H1 (cell line): ENCODE measurements around the gene SCARF1. TPM values are rescaled to one million over a fixed set of nuclear protein-coding genes. Genes with fewer than 3 reads are reported as not detected.

Source experiments
- CHD2 ChIP-seq: IDR thresholded peaks from 2 replicates; pipeline ENCODE4 v1.6.1; 2012; ENCODE audit warnings: low read length, improper control_type of control experiment
- CREB1 ChIP-seq: IDR thresholded peaks from 2 replicates; pipeline ENCODE4 v1.6.1; 2012; ENCODE audit warnings: inconsistent platforms
- FOSL1 ChIP-seq: IDR thresholded peaks from 2 replicates; pipeline ENCODE4 v1.6.1; 2011; ENCODE audit warnings: mild to moderate bottlenecking, low read depth, low read length, moderate library complexity; ENCODE audit not compliant: insufficient read depth
- GTF2F1 ChIP-seq: IDR thresholded peaks from 2 replicates; pipeline ENCODE4 v1.6.1; 2012; ENCODE audit warnings: low read depth, low read length, improper control_type of control experiment, borderline replicate concordance
- HDAC2 ChIP-seq, 2 experiments: fragments of 300-600 bp in 1 of 2; sonication (generic) in 1 of 2; IDR thresholded peaks; 2 replicates each; pipeline ENCODE4 v1.6.1; 2011 to 2012; ENCODE audit warnings: low read depth in 2 of 2, low read length in 2 of 2, mild to moderate bottlenecking in 2 of 2, moderate library complexity in 2 of 2, borderline replicate concordance in 1 of 2, inconsistent platforms in 1 of 2
- HDAC6 ChIP-seq: IDR thresholded peaks from one replicate; pipeline ENCODE4 v1.7.1; 2012; ENCODE audit warnings: low read depth, mild to moderate bottlenecking, inconsistent platforms, low read length, moderate library complexity
- JUN ChIP-seq: IDR thresholded peaks from 2 replicates; pipeline ENCODE4 v1.6.1; 2011; ENCODE audit warnings: low read depth, mild to moderate bottlenecking, improper control_type of control experiment, low read length
- MAFK ChIP-seq: IDR thresholded peaks from 2 replicates; pipeline ENCODE4 v1.6.1; 2012; ENCODE audit warnings: low read depth, mild to moderate bottlenecking, improper control_type of control experiment, low read length
- NANOG ChIP-seq: IDR thresholded peaks from 2 replicates; pipeline ENCODE4 v1.6.1; 2011; ENCODE audit warnings: low read length, low read depth, mild to moderate bottlenecking, inconsistent platforms; ENCODE audit not compliant: insufficient read depth, poor library complexity, severe bottlenecking
- POLR2AphosphoS5 ChIP-seq: IDR thresholded peaks from 2 replicates; pipeline ENCODE4 v1.6.1; 2011; ENCODE audit warnings: low read depth, low read length
- POU5F1 ChIP-seq: IDR thresholded peaks from 2 replicates; pipeline ENCODE4 v1.6.1; 2011; ENCODE audit warnings: low read depth, mild to moderate bottlenecking, low read length, moderate library complexity
- RAD21 ChIP-seq, 2 experiments: IDR thresholded peaks in 1 of 2; conservative IDR thresholded peaks in 1 of 2; 2 replicates each; pipeline ENCODE4 v1.6.1; 2011; ENCODE audit warnings: low read depth in 2 of 2, low read length in 2 of 2, improper control_type of control experiment in 1 of 2, inconsistent platforms in 1 of 2, mild to moderate bottlenecking in 1 of 2, moderate library complexity in 1 of 2
- RBBP5 ChIP-seq: IDR thresholded peaks from 2 replicates; pipeline ENCODE4 v1.7.1; 2012; ENCODE audit warnings: low read depth, mild to moderate bottlenecking, inconsistent platforms, low read length, moderate library complexity, borderline replicate concordance
- SAP30 ChIP-seq: fragments of 300-600 bp; sonication (generic); IDR thresholded peaks from 2 replicates; pipeline ENCODE4 v1.7.1; 2012; ENCODE audit warnings: low read length, moderate library complexity, mild to moderate bottlenecking, inconsistent platforms; ENCODE audit not compliant: insufficient read depth, insufficient replicate concordance
- SP1 ChIP-seq: IDR thresholded peaks from 2 replicates; pipeline ENCODE4 v1.6.1; 2011; ENCODE audit warnings: low read depth, low read length
- ZNF274 ChIP-seq: IDR thresholded peaks from 2 replicates; pipeline ENCODE4 v1.7.0; 2012; ENCODE audit warnings: low read length, borderline replicate concordance; ENCODE audit errors: extremely low read depth
- polyA plus RNA-seq, 7 experiments: library from polyadenylated mRNA; depleted of rRNA in 3 of 7; stranded (reverse) in 5 of 7; unstranded in 2 of 7; fragments of >200 nt in 5 of 7; fragments of 200-250 nt in 2 of 7; gene quantifications; 1 replicate in 5 of 7; 2 replicates in 1 of 7; 4 replicates in 1 of 7; pipeline versions ENCODE4 v1.2.1 to v1.2.3, GENCODE V29; 2011 to 2013; ENCODE audit warnings: missing spikeins in 2 of 7, mixed read lengths in 2 of 7
- total RNA-seq: library from RNA; stranded (reverse); fragmentation: NEBNext Ultra II Directional; extraction: Animal tissue kit (Norgen Biotek cat#: 25700); gene quantifications from 2 replicates; pipeline ENCODE4 v1.2.1, GENCODE V29; 2021
- TF ChIP-seq, protein P1 (sequence below): IDR thresholded peaks from 2 replicates; pipeline ENCODE4 v1.6.1; 2011; ENCODE audit warnings: low read length, improper control_type of control experiment
- TF ChIP-seq, protein P2 (sequence below): IDR thresholded peaks from 2 replicates; pipeline ENCODE4 v1.6.1; 2012; ENCODE audit warnings: inconsistent platforms
- TF ChIP-seq, protein P3 (sequence below): IDR thresholded peaks from 2 replicates; pipeline ENCODE4 v1.6.1; 2012; ENCODE audit warnings: inconsistent platforms

Gene SCARF1
- total and polyA plus RNA-seq, 2 of the 8 experiments (the other 6 are each of a cell fraction or from before 2014, with no cell fraction given) = 1.1 to 1.6 TPM

DNA sequence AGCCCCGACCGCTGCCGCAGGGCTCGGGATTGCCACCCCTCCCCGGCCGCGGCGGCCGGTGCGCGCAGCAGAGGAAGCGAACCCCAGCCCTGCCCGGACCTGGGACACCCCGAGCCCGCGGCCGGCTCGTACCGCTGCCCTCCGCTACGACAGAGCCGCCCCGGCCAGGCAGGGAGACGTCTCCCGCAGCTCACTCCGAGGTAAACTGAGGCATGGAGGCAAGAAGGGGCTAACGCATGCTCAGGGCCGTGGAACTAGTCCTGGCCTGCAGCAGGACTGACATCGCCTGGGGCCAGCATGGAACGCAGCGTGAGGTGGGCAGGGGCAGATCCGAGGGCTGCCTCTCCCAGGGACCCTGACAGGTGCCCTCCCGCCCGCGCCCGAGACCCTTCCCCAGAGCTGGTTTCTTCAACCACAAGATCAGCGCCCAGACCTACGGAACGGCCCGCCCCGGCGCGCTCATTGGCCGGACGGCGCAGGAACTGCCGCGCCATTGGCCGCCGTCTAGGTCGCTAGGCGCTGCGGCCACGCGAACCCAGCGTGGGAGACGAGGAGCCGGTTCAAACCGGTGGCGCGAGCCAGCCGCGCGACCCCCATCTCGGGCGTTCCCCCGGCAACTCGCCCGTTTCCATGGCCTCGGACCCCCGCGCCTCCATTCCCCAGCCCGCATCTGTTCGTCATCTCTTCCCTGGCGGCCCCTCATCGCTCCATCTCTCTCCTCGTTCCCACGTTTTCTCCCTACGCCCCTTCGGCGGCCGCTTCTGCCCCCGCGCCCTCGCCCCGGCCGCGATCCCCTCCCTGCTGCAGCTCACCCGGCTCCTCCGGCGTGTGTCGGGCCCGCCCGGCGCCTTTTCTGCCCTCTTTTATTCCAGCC lies 17.3 kb downstream of the SCARF1 start, which contains the start of gene SLC43A2 (continued):
- TF ChIP-seq SAP30 = peak; percentile 49
- TF ChIP-seq NANOG = no peak
- no peak for TF ChIP-seq RAD21 (IDR thresholded peaks at IDR 0.05 in 1 of 2, conservative IDR thresholded peaks at IDR 0.05 in 1 of 2; ENCODE audit: low read depth in 2 of 2, low read length in 2 of 2)
- 0 out of 2 replicates have a peak, but pooled peaks have one; percentile 26 for TF ChIP-seq CREB1
- peak; percentile 75 for TF ChIP-seq SP1
- no peak for TF ChIP-seq ZNF274
- no peak for TF ChIP-seq HDAC6
- TF ChIP-seq POU5F1 = no peak
- no peak for TF ChIP-seq GTF2F1
- TF ChIP-seq MAFK = no peak
- peak in 1 of 2 experiments; percentile 49; a peak in 1 of 4 replicates for TF ChIP-seq HDAC2 (IDR thresholded peaks at IDR 0.05; ENCODE audit: borderline replicate concordance in 1 of 2, low read depth in 2 of 2, low read length in 2 of 2)
- no peak for TF ChIP-seq FOSL1
- TF ChIP-seq, protein P1, sequence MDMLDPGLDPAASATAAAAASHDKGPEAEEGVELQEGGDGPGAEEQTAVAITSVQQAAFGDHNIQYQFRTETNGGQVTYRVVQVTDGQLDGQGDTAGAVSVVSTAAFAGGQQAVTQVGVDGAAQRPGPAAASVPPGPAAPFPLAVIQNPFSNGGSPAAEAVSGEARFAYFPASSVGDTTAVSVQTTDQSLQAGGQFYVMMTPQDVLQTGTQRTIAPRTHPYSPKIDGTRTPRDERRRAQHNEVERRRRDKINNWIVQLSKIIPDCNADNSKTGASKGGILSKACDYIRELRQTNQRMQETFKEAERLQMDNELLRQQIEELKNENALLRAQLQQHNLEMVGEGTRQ = no peak
- peak; percentile 61; the same call in 1 of the 2 replicates for TF ChIP-seq RBBP5
- TF ChIP-seq, protein P2, sequence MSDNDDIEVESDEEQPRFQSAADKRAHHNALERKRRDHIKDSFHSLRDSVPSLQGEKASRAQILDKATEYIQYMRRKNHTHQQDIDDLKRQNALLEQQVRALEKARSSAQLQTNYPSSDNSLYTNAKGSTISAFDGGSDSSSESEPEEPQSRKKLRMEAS = peak; percentile 64
- TF ChIP-seq, protein P3, sequence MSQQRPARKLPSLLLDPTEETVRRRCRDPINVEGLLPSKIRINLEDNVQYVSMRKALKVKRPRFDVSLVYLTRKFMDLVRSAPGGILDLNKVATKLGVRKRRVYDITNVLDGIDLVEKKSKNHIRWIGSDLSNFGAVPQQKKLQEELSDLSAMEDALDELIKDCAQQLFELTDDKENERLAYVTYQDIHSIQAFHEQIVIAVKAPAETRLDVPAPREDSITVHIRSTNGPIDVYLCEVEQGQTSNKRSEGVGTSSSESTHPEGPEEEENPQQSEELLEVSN = peak; percentile 42
- no peak; the same call in 1 of the 2 replicates for TF ChIP-seq JUN
- peak; percentile 51; the same call in 1 of the 2 replicates for TF ChIP-seq CHD2
- TF ChIP-seq POLR2AphosphoS5 = 0 out of 2 replicates have a peak, but pooled peaks have one; percentile 39
